SK-MEL-5 (cell line): ENCODE measurements around the gene NECAB2. TPM values are rescaled to one million over a fixed set of nuclear protein-coding genes. Genes with fewer than 3 reads are reported as not detected.
A peak's percentile ranks its signal among the peaks of the same experiment; 100 is the strongest.

Experiments
- DNase-seq: peaks from one replicate; pipeline ENCODE4 v3.0.0-alpha.2; 2016; ENCODE audit warnings: low read depth, low spot score
- in situ Hi-C: cut with HindIII; loops from 2 replicates; pipeline ENCODE4 v1.10.0; 2016; ENCODE audit warnings: low sequenced_read_pairs, high pct_unique_total_duplicates, low pct_unique_long_range_greater_than_20kb
- total RNA-seq: library from RNA; depleted of rRNA; stranded (reverse); fragments of >200 nt; shearing (Covaris generic); gene quantifications from 2 replicates; pipeline ENCODE4 v1.2.3, GENCODE V29; 2014

NECAB2 gene
- total RNA-seq, 1 experiment from 2014 or later: not detected

- DNase-seq: no peak
- in situ Hi-C loops: no loop called here
Observed at GRCh38 chr16:83996481-83997252, 28.6 kb downstream of the NECAB2 start.

GRCh38 chr16:83998091-83998490 lies 30.0 kb downstream of the NECAB2 start:
- in situ Hi-C loops: no loop called here
- no peak for DNase-seq

- DNase-seq: no peak
- in situ Hi-C loops: no loop called here
Observed at GRCh38 chr16:84000989-84001642, 33.1 kb downstream of the NECAB2 start.

- no peak for DNase-seq
Observed at GRCh38 chr16:84001726-84002125, 33.7 kb downstream of the NECAB2 start.

GRCh38 chr16:84003038-84003437 lies 35.0 kb downstream of the NECAB2 start:
- in situ Hi-C loops: no loop called here
- no peak for DNase-seq

More at GRCh38 chr16:84001726-84002125, 33.7 kb downstream of the NECAB2 start:
- in situ Hi-C loops: no loop called here

- in situ Hi-C loops: no loop called here
- DNase-seq: no peak
Observed at GRCh38 chr16:84004442-84004841, 36.4 kb downstream of the NECAB2 start.

GRCh38 chr16:84005391-84005790 lies 37.3 kb downstream of the NECAB2 start:
- no peak for DNase-seq
- in situ Hi-C loops: no loop called here

- in situ Hi-C loops: no loop called here
- DNase-seq: no peak
Observed at GRCh38 chr16:84007520-84007919, 39.5 kb downstream of the NECAB2 start.

GRCh38 chr16:84007965-84008364 lies 39.9 kb downstream of the NECAB2 start:
- peak; percentile 22 for DNase-seq
- in situ Hi-C loops: no loop called here

GRCh38 chr16:84009282-84009681 lies 41.2 kb downstream of the NECAB2 start:
- DNase-seq: no peak

GRCh38 chr16:84013787-84014569 lies 45.9 kb downstream of the NECAB2 start:
- in situ Hi-C loops: no loop called here
- DNase-seq: peak; percentile 90

More at GRCh38 chr16:84009282-84009681, 41.2 kb downstream of the NECAB2 start:
- in situ Hi-C loops: no loop called here

GRCh38 chr16:84014570-84015327 lies 46.7 kb downstream of the NECAB2 start:
- no peak for DNase-seq
- in situ Hi-C loops: no loop called here

GRCh38 chr16:84015399-84015798 lies 47.4 kb downstream of the NECAB2 start:
- in situ Hi-C loops: no loop called here
- DNase-seq: no peak

GRCh38 chr16:84016477-84016876 lies 48.4 kb downstream of the NECAB2 start:
- DNase-seq: no peak
- in situ Hi-C loops: no loop called here

GRCh38 chr16:84018710-84019109 lies 50.7 kb downstream of the NECAB2 start:
- no peak for DNase-seq
- in situ Hi-C loops: no loop called here

- in situ Hi-C loops: no loop called here
Observed at GRCh38 chr16:84020353-84020752, 52.3 kb downstream of the NECAB2 start.

GRCh38 chr16:84021488-84021887 lies 53.4 kb downstream of the NECAB2 start:
- no peak for DNase-seq
- in situ Hi-C loops: no loop called here

More at GRCh38 chr16:84020353-84020752, 52.3 kb downstream of the NECAB2 start:
- DNase-seq: no peak

GRCh38 chr16:84022644-84023043 lies 54.6 kb downstream of the NECAB2 start:
- in situ Hi-C loops: no loop called here
- no peak for DNase-seq
